Fibroblast of gingiva (primary cell): ENCODE measurements around the gene VPREB3.
A peak's percentile ranks its signal among the peaks of the same experiment; 100 is the strongest.
"Not testable (repeated sequence)": the region's sequence is repeated elsewhere in the genome, so short reads cannot be mapped to it uniquely, and the experiment has no call there.

Source experiments
- DNase-seq: peaks from one replicate; pipeline ENCODE4 v3.0.0-alpha.2; 2011; ENCODE audit warnings: low read depth

VPREB3 gene

DNA sequence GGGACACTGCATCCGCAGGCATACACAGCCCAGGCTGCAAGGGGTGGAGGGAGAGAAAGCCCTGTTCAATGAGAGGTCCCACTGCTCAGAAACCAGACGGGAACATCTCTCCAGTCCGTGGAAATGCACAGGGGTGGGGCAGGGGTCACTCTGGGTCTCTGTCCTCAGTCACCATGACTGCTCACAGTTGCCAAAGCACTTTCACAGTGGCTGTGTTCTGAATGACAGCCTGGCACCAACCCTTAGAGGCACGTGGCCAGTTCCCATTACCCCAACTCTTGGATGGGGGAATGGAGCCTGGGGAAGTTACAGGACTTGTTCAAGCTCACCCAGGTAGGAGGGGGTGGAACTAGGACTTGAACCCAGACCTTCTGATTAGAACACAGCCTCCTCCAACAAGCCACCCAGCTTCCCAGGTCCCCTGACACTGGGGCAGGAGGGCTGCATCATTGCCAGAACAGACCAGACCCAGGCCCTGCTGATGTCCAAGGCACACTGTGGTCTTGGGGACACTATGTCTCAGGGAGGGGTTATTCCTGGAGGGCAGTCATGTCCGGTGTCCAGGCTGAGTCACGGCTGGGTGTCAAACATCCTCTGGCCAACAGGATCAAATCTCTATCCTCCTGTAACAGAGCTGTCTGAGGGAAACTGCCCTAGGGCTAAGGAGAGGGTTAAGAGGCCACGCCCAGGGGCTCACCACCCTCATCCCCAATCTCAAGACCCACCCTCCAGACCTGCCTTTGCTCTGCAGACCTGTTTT, 11.5 kb downstream of the VPREB3 start:
- DNase-seq: no peak

GRCh38 chr22:23737696-23738095, 16.5 kb downstream of the VPREB3 start:
- DNase-seq: no peak

- not testable (repeated sequence) for DNase-seq
Measured at GRCh38 chr22:23728108-23728507, 26.1 kb downstream of the VPREB3 start.

DNA sequence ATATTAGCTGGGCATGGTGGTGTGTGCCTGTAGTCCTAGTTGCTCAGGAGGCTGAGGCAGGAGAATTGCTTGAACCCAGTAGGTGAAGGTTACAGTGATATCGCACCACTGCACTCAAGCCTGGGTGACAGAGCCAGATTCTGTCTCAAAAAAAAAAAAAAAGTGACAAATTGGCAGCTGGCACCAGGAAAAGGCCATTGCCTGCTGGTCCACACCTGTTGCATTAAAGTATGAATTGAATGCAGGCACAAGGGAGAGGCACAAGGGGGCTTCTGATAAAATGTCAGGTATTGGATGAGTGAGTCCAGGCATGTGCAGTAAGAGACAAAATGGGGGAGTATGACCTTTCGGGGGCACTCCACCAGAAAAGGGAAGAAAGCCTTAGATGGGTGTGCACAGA, 31.5 kb downstream of the VPREB3 start:
- DNase-seq: no peak

DNA sequence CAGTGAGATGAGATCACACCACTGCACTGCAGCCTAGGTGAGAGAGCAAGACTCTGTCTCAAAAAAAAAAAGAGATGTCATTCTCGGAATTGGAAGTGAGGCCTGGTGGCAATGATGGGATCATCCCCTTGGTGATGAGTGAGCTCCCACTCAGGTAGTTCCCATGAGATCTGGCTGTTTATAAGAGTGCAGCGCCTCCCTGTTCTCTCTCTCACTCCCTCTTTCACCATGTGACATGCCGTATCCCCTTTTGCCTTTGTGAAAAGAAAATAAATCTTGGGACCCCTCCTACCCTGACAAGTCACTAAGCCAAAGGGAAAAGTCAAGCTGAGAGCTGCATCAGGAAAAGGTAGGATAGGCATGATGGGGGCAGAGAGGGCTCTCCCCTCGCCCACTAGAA, 32.1 kb downstream of the VPREB3 start:
- DNase-seq: no peak

DNA sequence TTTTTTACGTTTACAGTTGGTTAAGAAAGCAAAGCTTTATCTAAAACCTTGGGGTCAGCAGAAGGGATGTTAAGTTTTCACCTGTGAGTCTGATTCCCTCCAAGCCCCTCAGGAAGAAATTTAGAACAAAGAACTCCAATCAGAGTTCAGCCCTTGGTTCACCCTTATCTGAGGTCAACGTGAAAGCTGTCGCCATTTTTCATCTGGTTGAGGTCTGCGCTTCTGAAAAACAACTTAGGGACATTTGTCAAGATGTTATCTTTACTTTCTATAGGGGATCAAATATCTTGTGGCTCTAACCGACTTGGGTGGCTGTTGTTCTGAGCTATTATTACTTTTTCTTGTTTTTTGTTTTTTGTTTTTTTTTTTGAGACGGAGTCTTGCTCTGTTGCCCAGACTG, 33.4 kb downstream of the VPREB3 start:
- no peak for DNase-seq

DNA sequence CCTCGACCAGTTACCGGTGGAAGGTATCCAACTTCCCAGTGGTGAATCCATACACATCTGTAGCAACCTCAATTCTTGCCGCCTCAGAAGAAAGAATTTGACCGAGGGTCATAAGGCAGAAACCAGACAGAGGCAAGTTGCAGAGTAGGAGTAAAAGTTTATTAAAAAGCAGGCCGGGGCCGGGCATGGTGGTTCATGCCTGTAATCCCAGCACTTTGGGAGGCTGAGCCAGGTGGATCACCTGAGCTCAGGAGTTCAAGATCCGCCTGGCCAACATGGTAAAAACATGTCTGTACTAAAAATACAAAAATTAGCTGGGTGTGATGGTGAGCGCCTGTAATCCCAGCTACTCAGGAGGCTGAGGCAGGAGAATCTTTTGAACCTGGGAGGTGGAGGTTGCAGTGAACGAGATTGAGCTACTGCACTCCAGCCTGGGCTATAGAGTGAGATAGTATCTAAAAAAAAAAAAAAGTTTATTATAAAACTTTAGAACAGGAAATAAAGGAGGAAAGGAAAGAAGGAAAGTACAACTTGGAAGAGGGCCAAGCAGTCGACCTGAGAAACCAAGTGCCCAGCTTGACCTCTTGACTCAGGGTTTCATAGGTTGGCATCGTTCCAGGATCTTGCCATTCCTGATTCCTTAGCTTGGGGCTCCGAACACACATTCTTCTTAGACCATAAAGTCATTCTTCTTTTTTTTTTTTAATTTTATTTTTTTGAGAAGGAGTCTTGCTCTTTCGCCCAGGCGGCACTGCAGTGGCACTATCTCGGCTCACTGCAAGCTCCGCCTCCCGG, 35.7 kb downstream of the VPREB3 start:
- no peak for DNase-seq

DNA sequence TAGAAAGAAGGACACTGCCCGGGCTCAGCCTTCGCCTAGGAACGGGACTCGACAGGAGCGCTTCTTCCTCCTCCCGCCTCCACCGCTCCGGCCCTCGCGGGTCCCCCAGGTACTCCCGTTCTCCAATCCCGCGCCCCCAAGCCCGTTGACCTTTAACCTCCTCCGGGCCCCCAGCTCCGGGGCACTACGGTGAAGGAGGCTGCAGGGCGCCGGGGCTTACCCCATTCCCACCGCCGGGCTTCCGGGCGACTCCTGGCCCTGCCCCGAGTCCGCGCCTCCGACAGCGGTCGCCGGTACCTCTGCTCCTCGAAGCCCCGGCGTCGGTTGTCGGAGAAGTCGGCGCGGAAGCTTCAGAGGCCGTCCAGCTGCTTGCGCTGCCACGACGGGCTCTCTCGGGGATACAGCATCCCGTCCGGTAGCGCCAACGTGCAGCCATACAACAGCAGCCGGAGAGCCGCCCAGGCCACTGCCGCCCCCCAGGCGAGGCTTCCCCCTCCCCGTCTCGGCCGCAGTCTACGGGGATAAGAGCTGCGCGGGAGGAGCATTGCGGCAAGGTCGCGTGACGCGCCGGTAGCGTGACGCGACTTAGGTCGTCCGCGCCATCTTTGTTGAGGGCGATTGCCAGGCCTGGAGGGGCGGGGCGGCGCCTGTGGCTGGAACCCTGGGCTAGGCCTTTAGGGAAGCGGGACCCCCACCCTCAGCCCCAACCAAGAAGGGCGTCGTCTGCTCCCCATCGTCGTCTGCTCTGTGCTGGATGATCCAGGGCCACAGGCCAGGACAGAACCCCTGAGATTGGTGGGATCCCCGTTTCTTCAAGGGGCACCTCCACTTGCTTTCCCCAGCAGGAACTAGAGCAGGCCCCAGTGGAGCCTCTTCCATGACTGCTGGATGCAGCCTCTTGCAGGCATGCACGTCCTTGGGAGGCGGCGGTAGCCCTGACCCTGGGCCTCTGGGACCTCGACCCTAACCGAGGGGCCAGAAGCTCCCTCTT, 37.1 kb downstream of the VPREB3 start:
- DNase-seq: peak; percentile 84

DNA sequence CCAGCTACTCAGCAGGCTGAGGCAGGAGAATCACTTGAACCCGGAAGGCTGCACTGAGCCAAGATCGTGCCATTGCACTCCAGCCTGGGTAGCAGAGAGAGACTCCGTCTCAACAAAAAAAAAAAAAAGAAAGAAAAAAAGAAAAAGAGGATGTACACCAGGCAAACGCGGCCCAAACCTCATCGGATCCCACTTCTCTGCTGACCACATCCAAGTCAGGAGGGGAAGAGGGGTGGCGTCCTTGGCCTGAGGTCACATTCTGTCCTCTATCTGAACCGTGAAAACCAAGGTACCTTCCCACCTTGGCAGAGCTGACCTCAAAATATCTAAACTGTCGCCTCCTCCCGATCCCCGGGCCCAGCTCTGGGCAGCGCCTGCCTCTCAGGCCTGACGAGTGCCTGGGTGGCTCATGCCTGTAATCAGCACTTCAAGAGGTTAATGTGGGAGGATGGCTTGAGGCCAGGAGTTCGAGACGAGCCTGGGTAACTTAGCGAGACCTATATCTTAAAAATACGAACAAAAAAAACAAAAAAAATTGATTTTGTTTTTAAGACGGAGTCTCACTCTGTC, 38.3 kb downstream of the VPREB3 start:
- no peak for DNase-seq

DNA sequence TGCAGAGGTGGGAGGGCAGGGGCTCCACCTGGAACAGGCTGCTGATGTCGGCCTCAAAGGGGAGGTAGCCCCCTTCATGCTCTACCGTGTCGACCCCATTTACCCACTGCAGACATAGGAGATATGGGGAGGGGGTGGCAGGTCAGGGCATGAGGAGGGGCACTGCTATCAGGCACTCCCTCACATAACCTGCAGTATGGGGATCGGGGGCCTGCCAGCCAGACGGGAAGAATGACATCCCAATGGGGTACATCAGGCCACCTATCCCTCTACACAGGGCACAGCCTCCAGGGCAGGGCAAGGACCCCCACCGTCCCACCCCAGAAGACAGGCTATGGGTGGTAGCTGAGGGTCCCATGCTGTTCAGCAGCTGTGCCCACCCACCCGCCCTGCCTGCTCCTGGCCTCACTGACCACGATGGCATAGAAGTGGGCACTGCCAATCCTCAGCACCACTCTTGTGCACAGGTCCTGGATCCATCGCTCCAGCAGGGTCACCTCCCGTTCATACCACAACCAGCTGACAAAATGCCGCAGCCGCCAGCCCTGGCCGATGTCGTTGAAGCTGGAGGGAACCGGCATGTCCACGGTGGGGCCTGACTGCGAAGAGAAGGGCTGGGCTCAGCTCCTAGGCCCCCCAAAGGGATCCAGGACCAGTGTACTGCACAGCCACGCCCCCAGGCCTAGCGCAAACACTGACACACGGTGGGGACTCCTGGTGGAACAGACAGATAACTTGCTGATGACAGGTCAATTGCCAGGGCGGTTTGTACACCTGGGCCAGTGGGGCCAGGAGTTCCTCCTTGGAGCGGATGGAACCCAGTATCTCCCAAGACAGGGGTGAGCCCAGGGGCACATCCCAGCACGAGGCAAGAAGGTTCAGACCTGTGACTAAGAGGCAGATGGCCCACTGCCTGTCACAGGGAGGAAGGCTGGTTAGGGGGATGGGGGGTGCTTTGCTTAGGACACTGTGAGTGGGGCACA, 39.3 kb downstream of the VPREB3 start:
- DNase-seq: no peak

- no peak for DNase-seq
Measured at GRCh38 chr22:23713696-23714595, 40.3 kb downstream of the VPREB3 start.

DNA sequence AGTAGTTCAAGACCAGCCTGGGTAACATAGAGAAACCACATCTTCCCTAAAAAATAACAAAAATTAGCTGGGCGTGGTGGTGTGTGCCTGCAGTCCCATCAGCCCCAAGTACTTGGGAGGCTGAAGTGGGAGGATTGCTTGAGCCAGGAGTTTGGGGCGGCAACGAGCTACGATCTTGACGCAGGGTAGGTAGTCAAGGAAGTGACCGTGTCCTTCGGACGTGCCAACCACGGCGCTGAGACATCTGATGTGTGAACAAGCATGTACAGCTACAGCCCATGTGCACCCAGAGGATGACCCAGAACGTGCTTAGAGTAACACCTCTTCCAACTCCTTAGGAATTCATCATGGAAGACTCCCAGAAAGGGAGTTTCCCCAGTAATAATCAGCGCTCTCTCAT, 42.0 kb downstream of the VPREB3 start:
- DNase-seq: no peak

DNA sequence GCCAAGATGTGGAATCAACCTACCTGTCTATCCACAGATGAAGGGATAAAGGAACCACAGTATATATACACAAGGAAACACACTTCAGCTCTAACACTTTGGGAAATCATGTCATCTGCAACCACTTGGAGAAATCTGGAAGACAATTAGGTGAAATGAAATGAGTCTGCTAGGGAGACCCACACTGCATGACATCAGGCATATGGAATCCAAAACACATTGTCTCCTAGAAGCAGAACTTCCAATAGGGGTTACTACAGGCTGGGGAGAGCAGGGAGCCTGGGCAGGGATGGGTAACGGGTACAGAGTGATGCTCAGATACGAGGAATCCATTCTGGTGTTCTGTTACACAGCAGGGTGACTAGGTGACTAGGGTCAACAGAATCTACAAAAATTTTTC, 45.1 kb downstream of the VPREB3 start:
- peak; percentile 4 for DNase-seq

GRCh38 chr22:23708270-23708669, 46.0 kb downstream of the VPREB3 start:
- no peak for DNase-seq

- DNase-seq: no peak
Measured at GRCh38 chr22:23705358-23705757, 48.9 kb downstream of the VPREB3 start.

DNA sequence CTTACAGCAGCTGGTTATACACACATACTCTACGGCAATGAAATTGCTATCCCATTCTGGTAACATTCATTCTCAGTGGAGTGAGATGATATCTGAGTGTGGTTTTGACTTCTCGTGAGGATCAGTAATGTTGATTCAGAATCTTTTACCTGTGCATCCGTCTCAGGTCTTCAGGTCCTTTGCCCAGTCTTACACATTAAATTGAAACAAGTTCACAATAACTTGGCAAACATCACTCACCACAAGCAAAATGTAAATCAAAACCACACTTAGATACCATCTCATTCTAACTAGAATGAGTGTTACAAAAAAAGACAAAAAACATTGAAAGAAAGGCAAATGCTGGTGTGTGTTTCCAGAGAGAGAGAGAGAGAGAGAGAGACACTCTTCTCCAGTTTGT, 49.4 kb downstream of the VPREB3 start:
- no peak for DNase-seq

GRCh38 chr22:23704062-23704461, 50.2 kb downstream of the VPREB3 start:
- no peak for DNase-seq
